ENCODE results near the gene MEIS2. TPM values are rescaled to one million over a fixed set of nuclear protein-coding genes. Genes with fewer than 3 reads are reported as not detected.

The MEIS2 gene
- total RNA-seq = 10 to 100 TPM; 14.8 to 28.4 (median 20.4) TPM

DNA sequence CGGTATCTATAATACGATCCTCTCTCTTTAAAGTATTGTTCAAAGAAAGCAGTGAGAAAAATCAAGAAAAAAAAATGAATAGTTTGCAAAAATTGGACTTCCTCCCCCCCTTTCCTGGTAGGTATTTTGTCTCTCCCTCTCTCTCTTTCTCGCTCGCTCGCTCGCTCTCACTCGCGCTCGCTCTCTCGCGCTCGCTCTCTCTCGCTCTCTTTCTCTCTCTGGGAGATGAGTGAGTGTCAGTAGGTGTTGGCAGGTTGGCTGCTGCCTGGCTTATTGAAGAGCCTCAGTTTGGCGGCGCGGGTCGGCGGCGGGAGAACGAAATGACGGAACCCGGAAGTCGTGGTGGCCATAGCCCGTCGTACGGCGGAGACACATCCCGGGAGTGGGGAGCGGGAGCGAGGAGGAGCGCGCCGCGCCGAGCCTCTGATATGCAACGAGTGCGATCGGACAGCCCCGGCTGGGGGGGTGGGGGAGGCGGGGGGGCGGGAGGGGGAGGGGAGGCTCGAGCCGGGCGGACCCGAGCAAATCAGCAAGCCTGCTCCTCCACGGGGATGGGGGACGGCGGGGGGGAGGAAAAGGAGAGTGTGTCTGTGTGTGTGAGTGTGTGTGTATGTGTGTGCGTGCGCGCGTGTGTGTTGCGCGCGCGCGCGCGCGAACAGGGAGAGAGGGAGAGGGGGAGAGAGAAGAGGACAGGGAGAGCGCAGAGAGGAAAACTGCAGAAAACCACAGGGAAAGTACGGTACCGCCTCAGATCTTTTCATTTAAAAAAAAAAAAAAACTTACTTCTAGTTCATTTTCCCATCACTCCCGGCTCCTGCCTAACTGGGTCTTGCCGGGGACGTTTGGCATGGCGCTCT, at the start of gene MEIS2:
Gene MEIS2 (minus strand): TSS at position 441 of the 857 bp plus-strand sequence. CDS start 1,083 bp downstream, outside the sequence.
- peak; percentile 74 to 75 for DNase-seq
- H3K4me1 ChIP-seq = peaks cover 8 to 9% of the 10 kb centered on the region in 2 donors

DNA sequence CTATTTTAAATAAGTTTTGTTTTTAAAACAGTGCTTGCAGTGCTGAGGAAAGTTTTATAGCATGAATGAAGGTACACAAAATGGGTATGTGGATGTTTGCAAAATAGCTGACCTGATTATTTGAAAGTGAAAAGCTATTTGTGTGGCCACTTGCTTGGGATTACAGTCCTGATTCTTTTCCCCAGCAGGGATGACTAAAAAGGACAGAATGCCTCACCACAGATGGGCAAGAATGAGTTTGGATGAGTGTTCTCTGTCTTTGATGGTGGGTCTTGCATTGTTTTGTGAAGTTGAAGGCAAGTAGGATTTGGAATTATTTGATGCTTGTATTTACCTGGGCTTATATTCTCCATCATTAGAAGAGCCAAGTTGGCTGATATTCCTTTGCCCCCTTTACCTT, 48.8 kb upstream of the MEIS2 start:
- TF ChIP-seq POLR2A (IDR thresholded peaks at IDR 0.05) = no peak
- Histone ChIP-seq H3K4me3 (replicated peaks in 1 of 3) (no peak overlapping the region), H3K4me1 (no peaks in the 10 kb centered on the region), H3K27ac (no peak overlapping the region), H3K9me3 (no peaks in the 10 kb centered on the region), H3K27me3 (no peaks in the 10 kb centered on the region), H3K36me3 (no peaks in the 10 kb centered on the region)
- intact Hi-C loops (cut with DNase I) = no loop called here
- no peak for DNase-seq

More for the DNA sequence above, at the start of gene MEIS2:
- H3K9me3 ChIP-seq = no peaks in the 10 kb centered on the region
- no peaks in the 10 kb centered on the region for H3K36me3 ChIP-seq
- intact Hi-C loops (cut with DNase I) = no loop called here
- TF ChIP-seq, protein P1, sequence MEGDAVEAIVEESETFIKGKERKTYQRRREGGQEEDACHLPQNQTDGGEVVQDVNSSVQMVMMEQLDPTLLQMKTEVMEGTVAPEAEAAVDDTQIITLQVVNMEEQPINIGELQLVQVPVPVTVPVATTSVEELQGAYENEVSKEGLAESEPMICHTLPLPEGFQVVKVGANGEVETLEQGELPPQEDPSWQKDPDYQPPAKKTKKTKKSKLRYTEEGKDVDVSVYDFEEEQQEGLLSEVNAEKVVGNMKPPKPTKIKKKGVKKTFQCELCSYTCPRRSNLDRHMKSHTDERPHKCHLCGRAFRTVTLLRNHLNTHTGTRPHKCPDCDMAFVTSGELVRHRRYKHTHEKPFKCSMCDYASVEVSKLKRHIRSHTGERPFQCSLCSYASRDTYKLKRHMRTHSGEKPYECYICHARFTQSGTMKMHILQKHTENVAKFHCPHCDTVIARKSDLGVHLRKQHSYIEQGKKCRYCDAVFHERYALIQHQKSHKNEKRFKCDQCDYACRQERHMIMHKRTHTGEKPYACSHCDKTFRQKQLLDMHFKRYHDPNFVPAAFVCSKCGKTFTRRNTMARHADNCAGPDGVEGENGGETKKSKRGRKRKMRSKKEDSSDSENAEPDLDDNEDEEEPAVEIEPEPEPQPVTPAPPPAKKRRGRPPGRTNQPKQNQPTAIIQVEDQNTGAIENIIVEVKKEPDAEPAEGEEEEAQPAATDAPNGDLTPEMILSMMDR (IDR thresholded peaks at IDR 0.05) = no peak
- TF ChIP-seq POLR2A (IDR thresholded peaks at IDR 0.05) = peak in 1 of 2 donors; percentile 44
- H3K27ac ChIP-seq = peak within 1 kb of the TSS; percentile 59 to 92 (median 83)
- H3K4me3 ChIP-seq (replicated peaks in 1 of 3) = peak within 1 kb of the TSS; percentile 25 to 55 (median 43)
- peaks cover 16% of the 10 kb centered on the region for H3K27me3 ChIP-seq
- WGBS, 2 donors = 1 to 2% methylated on average over 47 to 67 of the region's 67 CpGs

DNA sequence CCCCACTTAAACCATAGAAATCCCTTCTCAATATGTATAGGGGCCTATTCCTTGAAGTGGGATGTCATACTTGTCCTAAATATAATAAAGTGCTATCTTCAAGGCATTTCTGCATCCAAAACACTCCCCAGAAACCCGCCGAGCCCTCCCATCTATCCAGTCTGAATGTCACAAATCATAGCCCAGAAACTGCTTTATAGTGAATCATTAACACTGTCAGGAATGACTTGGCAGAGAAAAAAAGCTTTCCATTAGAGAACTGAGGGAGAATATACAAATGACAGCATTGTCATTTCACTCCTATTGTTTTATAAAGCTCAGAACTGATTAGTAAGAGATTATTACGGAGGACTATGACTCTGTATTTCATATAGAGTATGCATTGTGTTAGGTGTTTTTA, 48.4 kb upstream of the MEIS2 start:
- intact Hi-C loops (cut with DNase I) = no loop called here
- H3K27me3 ChIP-seq = no peaks in the 10 kb centered on the region
- no peak overlapping the region for H3K4me3 ChIP-seq (replicated peaks in 1 of 3)
- DNase-seq = no peak
- H3K4me1 ChIP-seq = no peaks in the 10 kb centered on the region
- H3K27ac ChIP-seq = no peak overlapping the region
- H3K9me3 ChIP-seq = no peaks in the 10 kb centered on the region
- whole genome bisulfite sequencing, 2 donors = 82 to 88% methylated on average over 3 of the region's 3 CpGs
- H3K36me3 ChIP-seq = no peaks in the 10 kb centered on the region
- no peak for TF ChIP-seq POLR2A (IDR thresholded peaks at IDR 0.05)
- TF ChIP-seq, protein P1 (IDR thresholded peaks at IDR 0.05) = no peak

DNA sequence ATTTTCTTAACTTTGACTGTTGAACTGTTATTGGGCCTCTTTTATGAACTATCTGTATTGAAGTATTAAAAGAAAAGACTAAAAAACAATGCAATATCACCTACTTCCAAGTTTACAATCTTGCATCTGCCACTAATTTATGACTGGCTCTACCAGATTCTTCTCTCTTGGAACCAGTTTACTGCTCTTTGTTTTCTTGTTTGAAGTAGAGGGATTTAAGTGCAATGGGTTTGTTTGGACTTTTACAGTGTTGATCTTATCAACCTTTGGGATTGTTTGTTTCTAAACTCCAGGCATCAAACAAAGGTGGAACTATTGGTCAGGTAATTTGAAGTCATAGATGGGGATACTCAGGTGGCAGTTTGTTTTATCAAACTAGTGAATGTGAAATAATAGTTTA, 43.0 kb upstream of the MEIS2 start:
- Histone ChIP-seq H3K27ac (no peak overlapping the region), H3K4me1 (no peaks in the 10 kb centered on the region), H3K27me3 (no peaks in the 10 kb centered on the region), H3K9me3 (no peaks in the 10 kb centered on the region), H3K4me3 (replicated peaks in 1 of 3) (no peak overlapping the region), H3K36me3 (no peaks in the 10 kb centered on the region)
- no peak for DNase-seq
- intact Hi-C loops (cut with DNase I) = no loop called here
- TF ChIP-seq, protein P1 (IDR thresholded peaks at IDR 0.05) = no peak
- TF ChIP-seq POLR2A (IDR thresholded peaks at IDR 0.05) = no peak

DNA sequence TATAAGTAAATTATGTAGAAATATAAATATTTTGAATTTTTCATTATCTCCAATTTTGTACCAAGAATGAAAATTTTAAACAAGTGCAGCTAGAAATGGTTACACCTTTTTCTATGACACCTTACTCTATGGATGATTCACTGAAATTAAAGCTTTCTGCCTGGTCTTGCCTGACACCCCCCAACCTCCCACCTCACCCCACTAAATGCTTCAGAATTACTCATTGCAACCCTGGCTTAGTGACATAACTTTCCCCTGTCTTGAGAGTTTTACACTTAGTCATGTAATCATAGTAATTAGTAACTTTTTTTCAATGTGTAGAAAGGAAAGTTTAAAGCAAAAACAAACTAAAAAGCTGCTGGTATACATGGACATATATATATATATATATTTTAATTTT, 42.0 kb upstream of the MEIS2 start:
- Histone ChIP-seq H3K36me3 (no peaks in the 10 kb centered on the region), H3K4me3 (replicated peaks in 1 of 3) (no peak overlapping the region), H3K27ac (no peak overlapping the region), H3K4me1 (no peaks in the 10 kb centered on the region), H3K9me3 (no peaks in the 10 kb centered on the region), H3K27me3 (no peaks in the 10 kb centered on the region)
- TF ChIP-seq POLR2A (IDR thresholded peaks at IDR 0.05) = no peak
- TF ChIP-seq, protein P1 (IDR thresholded peaks at IDR 0.05) = no peak
- intact Hi-C loops (cut with DNase I) = no loop called here
- DNase-seq = no peak

Measured in thyroid gland (tissue), 4 donors.